IPS-15b (cell line): ENCODE data around the gene UBE2V1.
A peak's percentile ranks its signal among the peaks of the same experiment; 100 is the strongest.

Source experiments
- H3K27me3 ChIP-seq: one replicate; pipeline ENCODE4 v1.6.1; 2013; ENCODE audit warnings: low read length; ENCODE audit not compliant: control insufficient read depth, insufficient read depth
- H3K36me3 ChIP-seq: one replicate; pipeline ENCODE4 v1.6.1; 2013; ENCODE audit warnings: low read length; ENCODE audit not compliant: control insufficient read depth, insufficient read depth
- H3K4me1 ChIP-seq: one replicate; pipeline ENCODE4 v1.6.1; 2013; ENCODE audit warnings: mild to moderate bottlenecking, low read length; ENCODE audit not compliant: control insufficient read depth, insufficient read depth
- H3K4me3 ChIP-seq: one replicate; pipeline ENCODE4 v1.5.1; 2013; ENCODE audit warnings: low read depth, low read length
- H3K9ac ChIP-seq: one replicate; pipeline ENCODE4 v1.6.1; 2013; ENCODE audit warnings: low read depth, mild to moderate bottlenecking, low read length
- H3K9me3 ChIP-seq: one replicate; pipeline ENCODE4 v1.6.1; 2013; ENCODE audit warnings: mild to moderate bottlenecking, low read length; ENCODE audit not compliant: control insufficient read depth, insufficient read depth

The UBE2V1 gene

GRCh38 chr20:50122763-50123162, 9.8 kb upstream of the UBE2V1 start:
- H3K36me3 ChIP-seq = peaks cover 12% of the 10 kb centered on the region
- no peaks in the 10 kb centered on the region for H3K9me3 ChIP-seq
- H3K9ac ChIP-seq = no peak overlapping the region
- no peak overlapping the region for H3K4me3 ChIP-seq
- H3K4me1 ChIP-seq = peaks cover 4% of the 10 kb centered on the region
- H3K27me3 ChIP-seq = no peaks in the 10 kb centered on the region

GRCh38 chr20:50121858-50122271, 8.9 kb upstream of the UBE2V1 start:
- Histone ChIP-seq H3K9ac (no peak overlapping the region), H3K27me3 (no peaks in the 10 kb centered on the region), H3K36me3 (peaks cover 8% of the 10 kb centered on the region), H3K9me3 (no peaks in the 10 kb centered on the region), H3K4me1 (peaks cover 4% of the 10 kb centered on the region), H3K4me3 (no peak overlapping the region)

GRCh38 chr20:50120935-50121693, 8.2 kb upstream of the UBE2V1 start:
- H3K4me3 ChIP-seq = no peak overlapping the region
- no peak overlapping the region for H3K9ac ChIP-seq
- no peaks in the 10 kb centered on the region for H3K27me3 ChIP-seq
- peaks cover 4% of the 10 kb centered on the region for H3K4me1 ChIP-seq
- peaks cover 8% of the 10 kb centered on the region for H3K36me3 ChIP-seq
- no peaks in the 10 kb centered on the region for H3K9me3 ChIP-seq

- H3K9me3 ChIP-seq = no peaks in the 10 kb centered on the region
- H3K4me3 ChIP-seq = no peak overlapping the region
- H3K27me3 ChIP-seq = no peaks in the 10 kb centered on the region
- H3K4me1 ChIP-seq = peaks cover 9% of the 10 kb centered on the region
- no peaks in the 10 kb centered on the region for H3K36me3 ChIP-seq
- H3K9ac ChIP-seq = no peak overlapping the region
Observed at GRCh38 chr20:50118203-50118602, 5.3 kb upstream of the UBE2V1 start.

- Histone ChIP-seq H3K4me3 (peak overlapping the region; percentile 89), H3K9ac (no peak overlapping the region), H3K4me1 (peaks cover 12% of the 10 kb centered on the region)
Observed at GRCh38 chr20:50116368-50116999, 3.5 kb upstream of the UBE2V1 start.

GRCh38 chr20:50115591-50116367, 2.8 kb upstream of the UBE2V1 start:
- H3K4me3 ChIP-seq = peak overlapping the region; percentile 89
- no peaks in the 10 kb centered on the region for H3K27me3 ChIP-seq
- H3K36me3 ChIP-seq = no peaks in the 10 kb centered on the region
- no peaks in the 10 kb centered on the region for H3K9me3 ChIP-seq
- peaks cover 9% of the 10 kb centered on the region for H3K4me1 ChIP-seq
- H3K9ac ChIP-seq = peak overlapping the region; percentile 62

More at GRCh38 chr20:50116368-50116999, 3.5 kb upstream of the UBE2V1 start:
- Histone ChIP-seq H3K9me3 (no peaks in the 10 kb centered on the region), H3K36me3 (no peaks in the 10 kb centered on the region), H3K27me3 (no peaks in the 10 kb centered on the region)

- Histone ChIP-seq H3K4me1 (peaks cover 13% of the 10 kb centered on the region), H3K9ac (peak overlapping the region; percentile 62), H3K4me3 (peak overlapping the region; percentile 89)
Observed at GRCh38 chr20:50115041-50115512, 2.1 kb upstream of the UBE2V1 start.

GRCh38 chr20:50113420-50114224, 672 bp upstream of the UBE2V1 start:
- Histone ChIP-seq H3K36me3 (no peaks in the 10 kb centered on the region), H3K9ac (peak overlapping the region; percentile 85), H3K4me1 (peaks cover 15% of the 10 kb centered on the region), H3K9me3 (no peaks in the 10 kb centered on the region), H3K4me3 (peak overlapping the region; percentile 95), H3K27me3 (no peaks in the 10 kb centered on the region)

More at GRCh38 chr20:50115041-50115512, 2.1 kb upstream of the UBE2V1 start:
- Histone ChIP-seq H3K27me3 (no peaks in the 10 kb centered on the region), H3K36me3 (no peaks in the 10 kb centered on the region), H3K9me3 (no peaks in the 10 kb centered on the region)

- H3K9ac ChIP-seq = peak overlapping the region; percentile 95
- peaks cover 24% of the 10 kb centered on the region for H3K4me1 ChIP-seq
- no peaks in the 10 kb centered on the region for H3K9me3 ChIP-seq
- no peaks in the 10 kb centered on the region for H3K27me3 ChIP-seq
- H3K4me3 ChIP-seq = peak overlapping the region; percentile 95
- H3K36me3 ChIP-seq = no peaks in the 10 kb centered on the region
Observed at GRCh38 chr20:50111829-50112495, 988 bp downstream of the UBE2V1 start.

GRCh38 chr20:50111120-50111828, 1.7 kb downstream of the UBE2V1 start:
- Histone ChIP-seq H3K9ac (no peak overlapping the region), H3K27me3 (no peaks in the 10 kb centered on the region), H3K36me3 (no peaks in the 10 kb centered on the region), H3K4me1 (peaks cover 24% of the 10 kb centered on the region), H3K9me3 (no peaks in the 10 kb centered on the region), H3K4me3 (peak overlapping the region; percentile 95)
